Gastroesophageal sphincter (tissue), 3 donors: ENCODE data around the gene IL1RL1.

Experiments used
- EP300 ChIP-seq: sonication (generic); formaldehyde crosslinking; IDR thresholded peaks from one replicate; pipeline ENCODE4 v1.6.1; 2017; ENCODE audit warnings: antibody characterized with exemption, mild to moderate bottlenecking
- POLR2A ChIP-seq, 2 donors: fragments of 450-650 bp; IDR thresholded peaks; one replicate each; pipeline ENCODE4 v1.6.1; 2017; ENCODE audit warnings: antibody characterized with exemption in 2 of 2, mild to moderate bottlenecking in 2 of 2, moderate library complexity in 1 of 2
- POLR2AphosphoS5 ChIP-seq: sonication (generic); formaldehyde crosslinking; IDR thresholded peaks from one replicate; pipeline ENCODE4 v1.6.1; 2017; ENCODE audit warnings: antibody characterized with exemption
- TF ChIP-seq, protein P1 (sequence below), 4 experiments: fragments of 200-600 bp in 2 of 4; fragments of 450-650 bp in 2 of 4; sonication (generic) in 1 of 4; IDR thresholded peaks; one replicate each; pipeline ENCODE4 v1.5.1; 2017 to 2019; ENCODE audit warnings: antibody characterized with exemption in 4 of 4, mild to moderate bottlenecking in 2 of 4, moderate library complexity in 2 of 4

DNA sequence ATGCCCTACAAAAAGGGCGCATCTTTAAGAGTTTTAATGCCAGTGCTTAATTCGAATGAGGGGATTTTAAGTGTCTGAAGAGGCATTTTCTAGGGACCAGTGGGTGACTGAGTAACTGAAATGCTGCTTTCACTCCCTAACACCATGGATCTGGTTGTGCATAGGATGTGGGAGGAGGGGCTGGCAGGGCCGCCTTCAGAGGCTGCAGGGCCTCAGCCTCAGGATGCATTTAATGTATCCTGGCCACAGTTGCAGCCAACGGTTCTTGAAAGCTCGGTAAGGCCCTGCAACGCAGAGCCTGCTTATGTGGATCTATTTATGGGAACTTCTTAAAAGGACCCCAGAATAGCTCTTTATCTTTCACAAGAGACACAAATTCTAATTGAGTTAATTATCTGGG lies 85.8 kb downstream of the IL1RL1 start:
- TF ChIP-seq, protein P1, sequence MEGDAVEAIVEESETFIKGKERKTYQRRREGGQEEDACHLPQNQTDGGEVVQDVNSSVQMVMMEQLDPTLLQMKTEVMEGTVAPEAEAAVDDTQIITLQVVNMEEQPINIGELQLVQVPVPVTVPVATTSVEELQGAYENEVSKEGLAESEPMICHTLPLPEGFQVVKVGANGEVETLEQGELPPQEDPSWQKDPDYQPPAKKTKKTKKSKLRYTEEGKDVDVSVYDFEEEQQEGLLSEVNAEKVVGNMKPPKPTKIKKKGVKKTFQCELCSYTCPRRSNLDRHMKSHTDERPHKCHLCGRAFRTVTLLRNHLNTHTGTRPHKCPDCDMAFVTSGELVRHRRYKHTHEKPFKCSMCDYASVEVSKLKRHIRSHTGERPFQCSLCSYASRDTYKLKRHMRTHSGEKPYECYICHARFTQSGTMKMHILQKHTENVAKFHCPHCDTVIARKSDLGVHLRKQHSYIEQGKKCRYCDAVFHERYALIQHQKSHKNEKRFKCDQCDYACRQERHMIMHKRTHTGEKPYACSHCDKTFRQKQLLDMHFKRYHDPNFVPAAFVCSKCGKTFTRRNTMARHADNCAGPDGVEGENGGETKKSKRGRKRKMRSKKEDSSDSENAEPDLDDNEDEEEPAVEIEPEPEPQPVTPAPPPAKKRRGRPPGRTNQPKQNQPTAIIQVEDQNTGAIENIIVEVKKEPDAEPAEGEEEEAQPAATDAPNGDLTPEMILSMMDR (IDR thresholded peaks at IDR 0.05), result no peak
- TF ChIP-seq EP300, result no peak
- no peak for TF ChIP-seq POLR2AphosphoS5
- TF ChIP-seq POLR2A (IDR thresholded peaks at IDR 0.05), result no peak
